ENCODE results near the gene GLT6D1.

Gene GLT6D1

DNA sequence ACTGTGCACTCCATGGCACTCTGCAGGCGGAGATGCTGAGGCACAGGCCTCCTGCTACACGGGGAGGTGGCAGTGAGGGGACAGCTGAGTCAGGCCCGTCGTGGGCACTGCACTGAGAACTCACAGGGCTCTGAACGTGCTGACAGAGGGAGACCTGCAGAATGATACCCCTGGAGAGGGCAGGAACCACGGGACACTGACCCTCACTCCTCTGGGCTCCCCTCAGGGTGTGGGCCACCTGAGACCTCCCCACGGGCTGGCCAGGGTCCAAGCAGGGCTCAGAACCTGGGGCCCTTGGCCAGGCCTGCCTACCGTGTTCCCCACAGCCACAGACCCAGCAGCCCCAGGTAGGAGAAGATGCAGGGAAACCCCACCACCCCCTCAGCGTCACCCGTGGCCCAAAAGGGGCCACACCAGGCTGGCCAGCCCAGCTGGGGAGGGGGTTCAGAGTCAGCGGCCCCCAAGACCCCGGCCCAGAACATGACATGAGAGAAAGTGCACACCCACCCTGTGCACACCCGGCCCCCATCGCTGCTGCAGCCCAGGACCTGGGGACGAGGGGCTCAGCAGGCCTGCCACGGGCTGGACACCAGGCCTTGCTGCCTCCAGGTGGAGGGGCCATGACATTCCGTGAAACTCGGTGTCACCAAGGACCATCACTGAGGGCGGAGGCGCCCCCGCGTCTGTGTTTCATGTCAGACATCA is 30.9 kb downstream of the GLT6D1 start:
- H3K4me3 ChIP-seq = no peak overlapping the region
- no peak overlapping the region for H3K27ac ChIP-seq
- no peak for TF ChIP-seq CTCF (IDR thresholded peaks at IDR 0.05)
- peak; percentile 64 for DNase-seq (ENCODE audit: low spot score)

GRCh38 chr9:135607401-135608293 is 31.7 kb downstream of the GLT6D1 start:
- H3K27ac ChIP-seq = no peak overlapping the region
- no peak for DNase-seq (ENCODE audit: low spot score)
- no peak for TF ChIP-seq CTCF (IDR thresholded peaks at IDR 0.05)
- H3K4me3 ChIP-seq = no peak overlapping the region

DNA sequence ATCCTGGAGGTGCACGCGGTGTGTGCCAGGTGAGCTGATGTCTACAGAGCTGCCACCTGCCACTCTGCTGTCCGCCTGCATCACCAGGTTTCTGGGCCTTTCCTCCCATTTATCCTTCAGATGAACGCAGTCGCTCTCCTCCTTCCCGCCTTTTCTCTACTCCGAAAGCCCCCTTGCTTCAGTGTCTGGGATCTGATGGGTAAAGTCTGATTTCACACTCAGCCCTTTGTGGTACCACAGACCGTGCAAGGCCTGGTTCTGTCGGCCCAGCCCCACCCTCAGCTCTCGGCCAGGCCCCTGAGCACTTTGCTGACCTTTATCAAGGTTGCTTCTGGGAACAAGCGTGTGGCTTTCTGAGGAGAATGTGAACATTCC is 32.5 kb downstream of the GLT6D1 start:
- DNase-seq (ENCODE audit: low spot score) = no peak
- no peak for TF ChIP-seq CTCF (IDR thresholded peaks at IDR 0.05)
- Histone ChIP-seq H3K4me3 (no peak overlapping the region), H3K27ac (no peak overlapping the region)

DNA sequence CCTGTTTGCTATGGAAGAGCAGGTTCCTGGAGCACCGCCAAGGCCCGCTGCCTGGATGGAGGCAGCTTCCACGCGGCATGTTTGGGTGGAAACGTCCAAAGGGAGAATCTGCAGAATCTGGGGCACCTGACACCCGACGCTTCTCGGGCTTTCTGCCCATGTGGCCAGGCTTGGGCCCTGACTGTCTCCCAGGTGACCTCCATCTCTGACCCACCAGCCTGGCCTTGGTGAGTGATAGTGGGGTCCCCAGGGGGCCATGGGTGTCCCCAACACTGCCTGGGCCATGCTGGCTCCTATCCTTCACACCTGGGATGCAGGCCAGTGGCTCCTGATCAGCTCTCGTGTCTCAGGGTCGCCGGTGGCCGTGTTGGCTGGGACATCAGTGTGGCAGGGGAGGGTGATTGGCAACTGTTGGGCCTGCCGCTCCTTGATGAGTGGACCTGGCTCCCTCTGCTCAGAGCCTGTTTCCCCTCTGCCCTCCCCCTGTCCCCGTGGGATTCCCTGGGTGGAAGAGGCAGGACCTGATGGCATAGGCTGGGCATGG is 34.0 kb downstream of the GLT6D1 start:
- peak; percentile 65 for DNase-seq (ENCODE audit: low spot score)
- H3K4me3 ChIP-seq = no peak overlapping the region
- no peak overlapping the region for H3K27ac ChIP-seq
- no peak for TF ChIP-seq CTCF (IDR thresholded peaks at IDR 0.05)

DNA sequence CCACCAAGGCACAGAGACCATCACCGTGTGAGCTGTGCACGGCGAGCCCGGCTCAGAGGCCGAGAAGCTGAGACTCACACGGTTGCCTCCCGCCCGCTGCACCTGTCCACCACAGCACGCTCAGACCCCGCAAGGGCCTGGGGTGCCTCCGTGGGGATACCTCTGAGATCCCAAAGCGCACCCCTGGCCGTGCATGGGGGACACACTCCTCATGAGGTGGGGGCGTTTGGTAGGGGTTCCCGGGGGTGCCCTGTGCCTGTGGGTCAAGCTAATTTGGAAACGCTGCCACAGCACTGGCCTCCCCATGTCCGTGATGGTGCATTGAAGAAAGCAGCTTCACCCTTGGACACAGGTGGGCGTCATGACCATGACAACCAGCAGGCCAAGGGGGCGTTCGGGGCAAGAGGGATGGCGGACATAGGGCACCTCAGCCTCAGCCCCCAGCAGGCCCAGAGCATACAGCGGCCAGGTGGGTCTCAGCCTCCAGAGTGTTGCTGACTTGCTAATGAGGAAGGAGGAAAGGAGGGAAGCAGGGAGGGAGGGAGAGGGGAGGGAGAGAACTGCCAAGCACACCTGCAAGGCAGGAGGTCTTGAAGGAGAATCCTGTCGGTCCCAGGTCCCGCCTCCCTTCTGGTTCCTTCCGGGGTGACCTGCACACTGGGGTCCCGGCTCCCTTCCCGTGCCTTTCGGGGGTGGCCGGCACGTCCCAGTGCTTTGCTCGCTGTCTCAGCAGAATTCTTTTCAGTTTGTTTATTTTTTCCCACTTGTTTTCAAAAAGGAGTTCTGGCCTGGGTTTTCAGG is 34.7 kb downstream of the GLT6D1 start:
- TF ChIP-seq CTCF (IDR thresholded peaks at IDR 0.05) = no peak
- H3K4me3 ChIP-seq = no peak overlapping the region
- DNase-seq (ENCODE audit: low spot score) = peak; percentile 65
- no peak overlapping the region for H3K27ac ChIP-seq

DNA sequence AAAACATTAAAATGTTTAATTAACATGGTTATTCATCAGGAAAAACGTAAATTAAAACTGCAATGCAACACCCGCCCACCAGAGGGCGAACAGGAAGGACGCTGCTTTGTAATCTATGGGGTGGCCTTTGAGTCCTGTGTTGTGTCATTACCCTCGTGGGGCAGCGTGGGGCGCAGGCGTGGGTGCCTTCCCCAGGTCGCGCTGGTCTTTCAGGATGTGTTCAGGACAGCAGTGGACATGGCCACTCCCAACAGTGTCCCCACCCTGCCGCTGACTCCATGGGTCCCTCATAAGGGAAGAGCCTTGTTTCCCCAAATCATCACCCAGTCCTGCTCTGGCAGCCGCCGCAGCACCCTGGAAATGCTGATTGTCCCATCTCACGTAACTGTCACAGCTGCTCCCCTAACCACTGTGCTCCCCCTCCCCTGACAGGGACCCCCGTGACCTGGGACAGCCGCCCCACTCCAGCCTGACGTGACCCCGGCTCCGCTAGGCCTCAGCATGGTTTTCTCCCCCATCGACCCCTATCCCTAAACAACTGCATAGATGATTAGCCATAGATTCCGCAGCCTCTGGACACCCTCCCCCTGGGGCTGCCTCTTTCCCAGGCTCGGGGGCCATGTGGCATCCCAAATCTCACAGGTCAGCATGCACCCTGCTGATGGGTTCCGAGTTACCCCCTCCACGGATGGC is 36.4 kb downstream of the GLT6D1 start:
- peak; percentile 57 for TF ChIP-seq CTCF (IDR thresholded peaks at IDR 0.05)
- H3K4me3 ChIP-seq = no peak overlapping the region
- DNase-seq (ENCODE audit: low spot score) = peak; percentile 55
- no peak overlapping the region for H3K27ac ChIP-seq
